Measurements from ENCODE around the gene BAK1. TPM values are rescaled to one million over a fixed set of nuclear protein-coding genes. Genes with fewer than 3 reads are reported as not detected.

The BAK1 gene
- total RNA-seq, 4 donors from 2014 or later = 52.2 to 134 (median 59.5) TPM

- peak overlapping the region; percentile 47 to 70 (median 58) for H3K4me3 ChIP-seq
- peaks cover 0 to 27% (median 14%) of the 10 kb centered on the region in 4 donors for H3K36me3 ChIP-seq
- peak overlapping the region; percentile 87 to 92 (median 90) for H3K27ac ChIP-seq
- H3K27me3 ChIP-seq = no peaks in the 10 kb centered on the region
- no peaks in the 10 kb centered on the region for H3K9me3 ChIP-seq
- H3K4me1 ChIP-seq = peaks cover 0 to 22% (median 11%) of the 10 kb centered on the region in 4 donors
- TF ChIP-seq POLR2A (IDR thresholded peaks at IDR 0.05) (no peak), POLR2AphosphoS5 (IDR thresholded peaks at IDR 0.05) (no peak), EP300 (IDR thresholded peaks at IDR 0.05; ENCODE audit: low read depth) (no peak)
- TF ChIP-seq, protein P1, sequence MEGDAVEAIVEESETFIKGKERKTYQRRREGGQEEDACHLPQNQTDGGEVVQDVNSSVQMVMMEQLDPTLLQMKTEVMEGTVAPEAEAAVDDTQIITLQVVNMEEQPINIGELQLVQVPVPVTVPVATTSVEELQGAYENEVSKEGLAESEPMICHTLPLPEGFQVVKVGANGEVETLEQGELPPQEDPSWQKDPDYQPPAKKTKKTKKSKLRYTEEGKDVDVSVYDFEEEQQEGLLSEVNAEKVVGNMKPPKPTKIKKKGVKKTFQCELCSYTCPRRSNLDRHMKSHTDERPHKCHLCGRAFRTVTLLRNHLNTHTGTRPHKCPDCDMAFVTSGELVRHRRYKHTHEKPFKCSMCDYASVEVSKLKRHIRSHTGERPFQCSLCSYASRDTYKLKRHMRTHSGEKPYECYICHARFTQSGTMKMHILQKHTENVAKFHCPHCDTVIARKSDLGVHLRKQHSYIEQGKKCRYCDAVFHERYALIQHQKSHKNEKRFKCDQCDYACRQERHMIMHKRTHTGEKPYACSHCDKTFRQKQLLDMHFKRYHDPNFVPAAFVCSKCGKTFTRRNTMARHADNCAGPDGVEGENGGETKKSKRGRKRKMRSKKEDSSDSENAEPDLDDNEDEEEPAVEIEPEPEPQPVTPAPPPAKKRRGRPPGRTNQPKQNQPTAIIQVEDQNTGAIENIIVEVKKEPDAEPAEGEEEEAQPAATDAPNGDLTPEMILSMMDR (IDR thresholded peaks at IDR 0.05) = no peak
- 58 to 80% methylated on average over 1 to 11 of the region's 11 CpGs for WGBS, 2 donors (ENCODE audit: low coverage in 1 of 2)
- DNase-seq = no peak
- intact Hi-C loops (cut with DNase I; ENCODE audit: low total_unique reads) = no loop called here
- in situ Hi-C loops (cut with MboI; ENCODE audit: low pct_ligation_motif_present in 1 of 4, low pct_unique_long_range_greater_than_20kb in 1 of 4, low sequenced_read_pairs in 3 of 4) = no loop called here
Observed at GRCh38 chr6:33571637-33572316, 8.3 kb downstream of the BAK1 start.

DNA sequence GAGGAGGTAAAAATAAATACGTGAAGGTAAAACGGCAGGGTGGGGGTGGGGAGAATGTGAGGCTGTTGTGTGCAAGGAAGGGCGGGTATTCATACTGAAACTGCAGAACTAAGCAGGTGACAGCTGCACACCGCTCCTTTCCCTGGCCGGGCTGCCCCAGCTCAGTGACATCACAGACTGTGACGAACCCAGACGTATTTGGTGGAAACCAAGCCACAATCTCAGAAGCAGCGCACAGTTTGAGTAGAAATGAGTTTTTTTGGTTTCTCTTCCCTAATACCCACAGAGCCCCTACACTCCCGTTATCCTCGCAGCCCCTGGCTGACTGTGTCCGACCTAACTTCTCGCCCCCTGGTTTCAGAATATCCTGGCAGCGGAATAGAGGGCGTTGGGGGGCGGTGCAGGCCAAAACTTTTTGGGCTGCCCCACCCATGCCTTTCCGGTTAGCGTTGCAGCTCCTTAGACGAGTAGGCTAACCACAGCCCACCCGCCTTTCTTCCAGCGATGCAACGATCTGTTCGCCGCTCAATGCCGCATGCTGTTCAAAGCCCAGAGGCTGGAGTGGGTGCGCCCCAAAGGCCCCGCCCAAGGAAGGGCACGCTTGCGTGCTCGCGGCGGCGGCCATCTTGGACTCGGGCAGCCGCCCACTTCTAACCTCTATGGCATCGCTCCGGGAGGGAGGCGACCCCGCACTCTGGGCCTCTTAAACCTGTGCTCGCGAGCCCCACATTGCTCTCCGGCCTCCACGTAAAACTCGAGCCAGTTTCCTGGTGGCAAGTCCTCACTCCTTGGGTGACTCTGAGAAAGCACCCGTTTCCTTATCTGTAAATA lies 9.1 kb downstream of the BAK1 start:
- H3K4me3 ChIP-seq = peak overlapping the region; percentile 47 to 70 (median 58)
- peak; percentile 88 for DNase-seq
- no peaks in the 10 kb centered on the region for H3K27me3 ChIP-seq
- peaks cover 0 to 17% (median 7%) of the 10 kb centered on the region in 4 donors for H3K4me1 ChIP-seq
- peaks cover 0 to 27% (median 13%) of the 10 kb centered on the region in 4 donors for H3K36me3 ChIP-seq
- peak overlapping the region; percentile 87 to 92 (median 90) for H3K27ac ChIP-seq
- 0 to 2% methylated on average over 1 to 44 of the region's 44 CpGs for WGBS, 2 donors (ENCODE audit: low coverage in 1 of 2)
- TF ChIP-seq POLR2AphosphoS5 (IDR thresholded peaks at IDR 0.05) = peak; percentile 53 to 79 (median 75)
- peak; percentile 75 for TF ChIP-seq POLR2A (IDR thresholded peaks at IDR 0.05)
- TF ChIP-seq EP300 (IDR thresholded peaks at IDR 0.05; ENCODE audit: low read depth) = no peak
- intact Hi-C loops (cut with DNase I; ENCODE audit: low total_unique reads) = no loop called here
- in situ Hi-C loops (cut with MboI; ENCODE audit: low pct_ligation_motif_present in 1 of 4, low pct_unique_long_range_greater_than_20kb in 1 of 4, low sequenced_read_pairs in 3 of 4) = no loop called here
- H3K9me3 ChIP-seq = no peaks in the 10 kb centered on the region

DNA sequence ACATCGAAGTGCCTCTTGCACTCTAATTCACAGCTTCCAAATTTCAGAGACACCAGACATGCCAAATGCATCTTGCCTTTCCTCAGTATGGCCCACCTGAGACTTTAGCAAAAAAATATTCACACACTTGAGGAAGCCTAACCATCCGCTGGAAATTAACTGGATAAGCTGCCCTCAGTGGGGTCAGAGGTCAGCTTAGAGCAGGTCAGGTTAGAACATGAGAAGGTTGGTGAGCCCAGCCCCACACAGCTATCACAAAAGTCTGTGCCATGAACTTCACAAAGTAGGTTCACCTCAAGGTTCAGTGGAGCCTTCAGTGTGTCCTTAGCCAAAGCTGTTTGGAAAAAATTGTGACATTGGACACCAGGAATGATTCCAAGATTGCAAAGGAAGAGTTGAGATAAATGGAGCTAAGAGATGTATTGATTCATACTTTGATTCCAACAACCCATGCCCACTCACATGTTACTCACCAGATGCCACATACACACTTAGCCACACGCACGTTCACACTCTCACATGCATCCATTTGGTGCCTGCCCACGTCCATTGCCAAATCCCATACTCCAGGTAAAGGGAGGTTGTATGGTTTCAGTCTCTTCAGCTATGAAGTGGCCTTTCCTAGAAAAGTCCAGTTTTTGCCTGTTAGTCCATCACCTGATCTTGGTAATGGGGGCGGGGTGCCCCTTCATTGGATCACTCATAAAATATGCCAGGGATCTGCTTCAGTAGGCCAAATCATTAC lies 11.1 kb downstream of the BAK1 start:
- intact Hi-C loops (cut with DNase I; ENCODE audit: low total_unique reads) = no loop called here

GRCh38 chr6:33567836-33568235 lies 12.2 kb downstream of the BAK1 start:
- peaks cover 0 to 17% (median 7%) of the 10 kb centered on the region in 4 donors for H3K4me1 ChIP-seq
- TF ChIP-seq POLR2A (IDR thresholded peaks at IDR 0.05) = no peak
- no peak for TF ChIP-seq EP300 (IDR thresholded peaks at IDR 0.05; ENCODE audit: low read depth)
- TF ChIP-seq, protein P1 (IDR thresholded peaks at IDR 0.05) = no peak
- no peak for TF ChIP-seq POLR2AphosphoS5 (IDR thresholded peaks at IDR 0.05)
- WGBS, 2 donors (ENCODE audit: low coverage in 1 of 2) = 94% methylated on average over 8 of the region's 8 CpGs; no CpG with 5 or more reads in 1 of the 2 donors
- no peaks in the 10 kb centered on the region for H3K9me3 ChIP-seq
- intact Hi-C loops (cut with DNase I; ENCODE audit: low total_unique reads) (no loop called here), in situ Hi-C loops (cut with MboI; ENCODE audit: low pct_ligation_motif_present in 1 of 4, low pct_unique_long_range_greater_than_20kb in 1 of 4, low sequenced_read_pairs in 3 of 4) (no loop called here)
- H3K27me3 ChIP-seq = no peaks in the 10 kb centered on the region
- H3K36me3 ChIP-seq = no peaks in the 10 kb centered on the region
- H3K27ac ChIP-seq = no peak overlapping the region
- no peak overlapping the region for H3K4me3 ChIP-seq
- DNase-seq = no peak

More for the DNA sequence above, 11.1 kb downstream of the BAK1 start:
- Histone ChIP-seq H3K4me1 (peaks cover 0 to 17% (median 7%) of the 10 kb centered on the region in 4 donors), H3K27ac (no peak overlapping the region), H3K36me3 (peaks cover 0 to 7% (median 1%) of the 10 kb centered on the region in 4 donors), H3K4me3 (no peak overlapping the region), H3K9me3 (no peaks in the 10 kb centered on the region), H3K27me3 (no peaks in the 10 kb centered on the region)
- DNase-seq = no peak
- in situ Hi-C loops (cut with MboI; ENCODE audit: low pct_ligation_motif_present in 1 of 4, low pct_unique_long_range_greater_than_20kb in 1 of 4, low sequenced_read_pairs in 3 of 4) = no loop called here
- TF ChIP-seq EP300 (IDR thresholded peaks at IDR 0.05; ENCODE audit: low read depth) (no peak), POLR2A (IDR thresholded peaks at IDR 0.05) (no peak), POLR2AphosphoS5 (IDR thresholded peaks at IDR 0.05) (no peak)
- TF ChIP-seq, protein P1 (IDR thresholded peaks at IDR 0.05) = no peak
- 96 to 97% methylated on average over 5 to 6 of the region's 6 CpGs for WGBS, 2 donors (ENCODE audit: low coverage in 1 of 2)

All from transverse colon (tissue), 4 donors.